ENCODE measurements around the gene GAS2L1. TPM values are rescaled to one million over a fixed set of nuclear protein-coding genes. Genes with fewer than 3 reads are reported as not detected.
A peak's percentile ranks its signal among the peaks of the same experiment; 100 is the strongest.

GAS2L1 gene
- total RNA-seq, 1 experiment from 2014 or later = 22.7 TPM

DNA sequence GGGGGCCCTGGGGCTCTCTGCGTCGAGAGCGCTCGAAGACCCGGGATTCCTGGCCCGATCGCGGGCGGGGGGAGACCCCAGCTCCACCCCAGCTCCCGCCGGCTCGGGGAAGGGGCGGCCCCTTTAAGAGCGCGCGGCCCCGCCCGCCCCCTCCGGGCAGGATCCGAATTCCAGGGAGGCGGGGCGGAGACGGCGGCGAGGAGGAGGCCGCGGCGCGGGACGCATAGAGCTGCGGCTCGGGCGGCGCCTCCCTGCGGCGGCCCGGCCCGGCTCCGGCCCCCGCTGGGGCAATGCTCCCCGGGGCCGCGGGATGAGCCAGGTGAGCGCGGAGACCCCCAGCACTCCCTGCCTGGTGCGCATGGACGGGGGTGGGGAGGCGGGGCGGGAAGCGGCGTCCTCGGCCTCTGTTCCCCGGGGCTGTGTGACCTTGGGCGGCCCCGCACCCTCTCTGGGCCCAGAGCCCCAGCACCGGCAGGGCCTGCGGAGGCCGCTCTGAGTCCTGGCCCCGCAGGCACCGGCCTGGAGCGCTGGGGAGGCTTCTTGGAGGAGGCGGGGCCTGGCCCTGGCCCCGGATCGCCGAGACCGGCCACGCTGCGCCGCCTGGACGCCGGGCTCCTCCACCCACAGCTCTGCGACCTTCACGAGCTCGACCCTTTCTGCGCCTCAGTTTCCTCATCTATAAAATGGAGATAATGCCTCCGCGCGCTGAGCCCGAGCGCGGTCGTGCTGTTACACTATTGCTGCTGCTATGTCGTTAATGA, 565 bp downstream of the GAS2L1 start:
- intact Hi-C loops (cut with micrococcal nuclease; ENCODE audit: unreplicated experiment) = no loop called here
- peak overlapping the region; percentile 83 for H3K27ac ChIP-seq (ENCODE audit: low read depth, low read length, poor library complexity, severe bottlenecking)
- H3K4me3 ChIP-seq (ENCODE audit: low read depth, low read length, poor library complexity, severe bottlenecking) = peak overlapping the region; percentile 60
- H3K27me3 ChIP-seq (replicated peaks; ENCODE audit: insufficient read depth, low read depth, low read length, poor library complexity) = no peaks in the 10 kb centered on the region
- no peak for TF ChIP-seq EZH2 (IDR thresholded peaks at IDR 0.05; ENCODE audit: borderline replicate concordance, low read depth, low read length, poor library complexity, severe bottlenecking)
- TF ChIP-seq, protein P1, sequence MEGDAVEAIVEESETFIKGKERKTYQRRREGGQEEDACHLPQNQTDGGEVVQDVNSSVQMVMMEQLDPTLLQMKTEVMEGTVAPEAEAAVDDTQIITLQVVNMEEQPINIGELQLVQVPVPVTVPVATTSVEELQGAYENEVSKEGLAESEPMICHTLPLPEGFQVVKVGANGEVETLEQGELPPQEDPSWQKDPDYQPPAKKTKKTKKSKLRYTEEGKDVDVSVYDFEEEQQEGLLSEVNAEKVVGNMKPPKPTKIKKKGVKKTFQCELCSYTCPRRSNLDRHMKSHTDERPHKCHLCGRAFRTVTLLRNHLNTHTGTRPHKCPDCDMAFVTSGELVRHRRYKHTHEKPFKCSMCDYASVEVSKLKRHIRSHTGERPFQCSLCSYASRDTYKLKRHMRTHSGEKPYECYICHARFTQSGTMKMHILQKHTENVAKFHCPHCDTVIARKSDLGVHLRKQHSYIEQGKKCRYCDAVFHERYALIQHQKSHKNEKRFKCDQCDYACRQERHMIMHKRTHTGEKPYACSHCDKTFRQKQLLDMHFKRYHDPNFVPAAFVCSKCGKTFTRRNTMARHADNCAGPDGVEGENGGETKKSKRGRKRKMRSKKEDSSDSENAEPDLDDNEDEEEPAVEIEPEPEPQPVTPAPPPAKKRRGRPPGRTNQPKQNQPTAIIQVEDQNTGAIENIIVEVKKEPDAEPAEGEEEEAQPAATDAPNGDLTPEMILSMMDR (conservative IDR thresholded peaks at IDR 0.05; ENCODE audit: low read depth, low read length) = no peak
- peak; percentile 91 for DNase-seq (ENCODE audit: low spot score)
- peaks cover 23% of the 10 kb centered on the region for H3K4me1 ChIP-seq (ENCODE audit: insufficient read depth, low read length, poor library complexity, severe bottlenecking)
- no peaks in the 10 kb centered on the region for H3K9me3 ChIP-seq (ENCODE audit: low read depth, low read length, poor library complexity, severe bottlenecking)
- ChIA-PET CTCF (interaction anchor here (0.7 kb wide), 1 partner anchor 10 kb away, joined by 4 read pairs; no protein-coding TSS in a partner anchor), POLR2A (ENCODE audit: low non-redundant PET) (interaction anchor here (0.6 kb wide), 1 partner anchor 849 kb away, joined by 7 read pairs; no protein-coding TSS in a partner anchor)
- BruUV-seq (replicated peaks) = no TSS peak
- no peaks in the 10 kb centered on the region for H3K36me3 ChIP-seq (ENCODE audit: insufficient read depth, low read length, poor library complexity, severe bottlenecking)

DNA sequence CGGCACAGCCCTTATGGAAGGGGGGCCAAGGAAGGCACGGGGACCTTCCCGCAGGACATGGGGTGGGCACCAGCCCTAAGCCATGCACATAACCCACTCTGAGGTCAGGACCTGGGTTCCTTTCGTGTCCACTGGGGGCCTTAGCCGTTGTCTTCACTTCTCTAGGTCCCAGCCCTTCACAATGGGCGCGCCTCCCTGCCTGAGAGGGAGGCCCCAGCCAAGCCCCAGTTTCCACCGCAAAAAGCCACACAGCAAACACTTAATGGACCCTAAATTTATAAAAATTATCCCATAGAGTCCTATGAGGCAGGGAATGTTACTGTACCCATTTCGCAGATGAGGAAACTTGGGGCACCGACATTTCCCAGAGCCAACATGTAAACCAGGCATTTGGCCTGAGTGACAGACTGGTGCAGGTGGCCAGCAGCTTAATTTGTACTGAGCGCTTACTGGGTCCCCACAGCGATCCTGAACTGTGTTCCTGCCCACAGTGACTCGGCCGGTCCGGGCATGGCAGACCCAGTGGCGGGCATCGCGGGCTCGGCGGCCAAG, 1.2 kb downstream of the GAS2L1 start:
- no peaks in the 10 kb centered on the region for H3K36me3 ChIP-seq (ENCODE audit: insufficient read depth, low read length, poor library complexity, severe bottlenecking)
- BruUV-seq (replicated peaks) = no TSS peak
- intact Hi-C loops (cut with micrococcal nuclease; ENCODE audit: unreplicated experiment) = no loop called here
- peak overlapping the region; percentile 83 for H3K27ac ChIP-seq (ENCODE audit: low read depth, low read length, poor library complexity, severe bottlenecking)
- CTCF ChIA-PET = no interaction called here
- no peaks in the 10 kb centered on the region for H3K27me3 ChIP-seq (replicated peaks; ENCODE audit: insufficient read depth, low read depth, low read length, poor library complexity)
- no peaks in the 10 kb centered on the region for H3K9me3 ChIP-seq (ENCODE audit: low read depth, low read length, poor library complexity, severe bottlenecking)
- H3K4me3 ChIP-seq (ENCODE audit: low read depth, low read length, poor library complexity, severe bottlenecking) = peak overlapping the region; percentile 60
- DNase-seq (ENCODE audit: low spot score) = no peak
- H3K4me1 ChIP-seq (ENCODE audit: insufficient read depth, low read length, poor library complexity, severe bottlenecking) = peaks cover 23% of the 10 kb centered on the region
- TF ChIP-seq, protein P1 (conservative IDR thresholded peaks at IDR 0.05; ENCODE audit: low read depth, low read length) = no peak
- TF ChIP-seq EZH2 (IDR thresholded peaks at IDR 0.05; ENCODE audit: borderline replicate concordance, low read depth, low read length, poor library complexity, severe bottlenecking) = no peak
- POLR2A ChIA-PET (ENCODE audit: low non-redundant PET) = no interaction called here

DNA sequence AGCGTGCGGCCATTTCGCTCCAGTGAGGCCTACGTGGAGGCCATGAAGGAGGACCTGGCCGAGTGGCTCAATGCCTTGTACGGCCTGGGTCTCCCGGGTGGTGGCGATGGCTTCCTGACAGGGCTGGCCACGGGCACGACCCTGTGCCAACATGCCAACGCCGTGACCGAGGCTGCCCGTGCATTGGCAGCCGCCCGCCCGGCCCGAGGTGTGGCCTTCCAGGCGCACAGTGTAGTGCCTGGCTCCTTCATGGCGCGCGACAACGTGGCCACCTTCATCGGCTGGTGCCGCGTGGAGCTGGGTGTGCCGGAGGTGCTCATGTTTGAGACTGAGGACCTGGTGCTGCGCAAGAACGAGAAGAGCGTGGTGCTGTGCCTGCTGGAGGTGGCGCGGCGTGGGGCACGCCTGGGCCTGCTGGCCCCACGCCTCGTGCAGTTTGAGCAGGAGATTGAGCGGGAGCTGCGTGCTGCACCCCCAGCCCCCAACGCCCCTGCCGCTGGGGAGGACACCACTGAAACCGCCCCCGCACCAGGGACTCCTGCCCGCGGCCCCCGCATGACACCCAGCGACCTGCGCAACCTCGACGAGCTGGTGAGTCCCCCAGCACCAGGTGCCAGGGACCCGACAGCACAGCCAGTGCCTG, 1.8 kb downstream of the GAS2L1 start:
- BruUV-seq (replicated peaks) = no TSS peak
- POLR2A ChIA-PET (ENCODE audit: low non-redundant PET) = no interaction called here
- Histone ChIP-seq H3K27ac (ENCODE audit: low read depth, low read length, poor library complexity, severe bottlenecking) (no peak overlapping the region), H3K4me1 (ENCODE audit: insufficient read depth, low read length, poor library complexity, severe bottlenecking) (peaks cover 23% of the 10 kb centered on the region), H3K4me3 (ENCODE audit: low read depth, low read length, poor library complexity, severe bottlenecking) (peak overlapping the region; percentile 60), H3K27me3 (replicated peaks; ENCODE audit: insufficient read depth, low read depth, low read length, poor library complexity) (no peaks in the 10 kb centered on the region), H3K36me3 (ENCODE audit: insufficient read depth, low read length, poor library complexity, severe bottlenecking) (no peaks in the 10 kb centered on the region), H3K9me3 (ENCODE audit: low read depth, low read length, poor library complexity, severe bottlenecking) (no peaks in the 10 kb centered on the region)
- CTCF ChIA-PET = interaction anchor here (0.6 kb wide), 1 partner anchor 359 kb away, joined by 4 read pairs; no protein-coding TSS in a partner anchor
- TF ChIP-seq, protein P1 (conservative IDR thresholded peaks at IDR 0.05; ENCODE audit: low read depth, low read length) = no peak
- TF ChIP-seq EZH2 (IDR thresholded peaks at IDR 0.05; ENCODE audit: borderline replicate concordance, low read depth, low read length, poor library complexity, severe bottlenecking) = no peak
- no peak for DNase-seq (ENCODE audit: low spot score)
- intact Hi-C loops (cut with micrococcal nuclease; ENCODE audit: unreplicated experiment) = no loop called here

Measured in A673 (cell line).